Trophoblast cell (in vitro differentiated cells and primary cell): ENCODE measurements around the gene HERC2.
A peak's percentile ranks its signal among the peaks of the same experiment; 100 is the strongest.
"Not testable (repeated sequence)": the region's sequence is repeated elsewhere in the genome, so short reads cannot be mapped to it uniquely, and the experiment has no call there.

Source experiments
- DNase-seq, 2 donors: peaks; one replicate each; pipeline ENCODE4 v3.0.0-alpha.2; 2016
- H2AFZ ChIP-seq: 2 replicates; pipeline ENCODE4 v1.6.1; 2013; ENCODE audit warnings: low read length, moderate library complexity, mild to moderate bottlenecking; ENCODE audit not compliant: insufficient read depth, poor library complexity
- H2AK5ac ChIP-seq: 2 replicates; pipeline ENCODE4 v1.6.1; 2013; ENCODE audit warnings: mild to moderate bottlenecking, low read length
- H2BK120ac ChIP-seq: 2 replicates; pipeline ENCODE4 v1.6.1; 2013; ENCODE audit warnings: low read length, mild to moderate bottlenecking, moderate library complexity; ENCODE audit not compliant: insufficient read depth, poor library complexity
- H2BK12ac ChIP-seq: 2 replicates; pipeline ENCODE4 v1.6.1; 2013; ENCODE audit warnings: mild to moderate bottlenecking, low read length, moderate library complexity
- H2BK5ac ChIP-seq: 2 replicates; pipeline ENCODE4 v1.6.1; 2013; ENCODE audit warnings: low read length, low read depth, moderate library complexity, mild to moderate bottlenecking; ENCODE audit not compliant: poor library complexity
- H3K14ac ChIP-seq: 2 replicates; pipeline ENCODE4 v1.6.1; 2013; ENCODE audit warnings: mild to moderate bottlenecking, low read length
- H3K18ac ChIP-seq: 2 replicates; pipeline ENCODE4 v1.6.1; 2013; ENCODE audit warnings: mild to moderate bottlenecking, low read length
- H3K23ac ChIP-seq: 2 replicates; pipeline ENCODE4 v1.6.1; 2013; ENCODE audit warnings: low read length
- H3K27ac ChIP-seq: 2 replicates; pipeline ENCODE4 v1.5.1; 2013; ENCODE audit warnings: low read depth, mild to moderate bottlenecking, inconsistent platforms, low read length, moderate library complexity
- H3K27me3 ChIP-seq: 2 replicates; pipeline ENCODE4 v1.6.1; 2013; ENCODE audit warnings: inconsistent platforms, mild to moderate bottlenecking, low read length, moderate library complexity; ENCODE audit not compliant: insufficient read depth
- H3K36me3 ChIP-seq, 2 experiments: 1 replicate in 1 of 2; 2 replicates in 1 of 2; pipeline ENCODE4 v1.6.1; 2013; ENCODE audit warnings: low read length in 2 of 2, mild to moderate bottlenecking in 2 of 2, moderate library complexity in 1 of 2; ENCODE audit not compliant: insufficient read depth in 2 of 2, control insufficient read depth in 1 of 2
- H3K4ac ChIP-seq: 2 replicates; pipeline ENCODE4 v1.6.1; 2013; ENCODE audit warnings: low read depth, mild to moderate bottlenecking, low read length, moderate library complexity
- H3K4me1 ChIP-seq, 2 experiments: 1 replicate in 1 of 2; 2 replicates in 1 of 2; pipeline ENCODE4 v1.6.1; 2013; ENCODE audit warnings: low read length in 2 of 2, mild to moderate bottlenecking in 2 of 2, moderate library complexity in 1 of 2; ENCODE audit not compliant: insufficient read depth in 2 of 2, control insufficient read depth in 1 of 2
- H3K4me2 ChIP-seq: 2 replicates; pipeline ENCODE4 v1.6.1; 2013; ENCODE audit warnings: inconsistent platforms, mild to moderate bottlenecking, low read length, moderate library complexity
- H3K4me3 ChIP-seq: 2 replicates; pipeline ENCODE4 v1.5.1; 2013; ENCODE audit warnings: mild to moderate bottlenecking, low read depth, low read length, inconsistent platforms
- H3K79me1 ChIP-seq: one replicate; pipeline ENCODE4 v1.6.1; 2013; ENCODE audit warnings: low read length
- H3K79me2 ChIP-seq: 2 replicates; pipeline ENCODE4 v1.6.1; 2013; ENCODE audit warnings: low read length, mild to moderate bottlenecking; ENCODE audit not compliant: control insufficient read depth, insufficient read depth, poor library complexity
- H3K9ac ChIP-seq: 2 replicates; pipeline ENCODE4 v1.6.1; 2013; ENCODE audit warnings: mild to moderate bottlenecking, low read length
- H3K9me3 ChIP-seq: 2 replicates; pipeline ENCODE4 v1.6.1; 2013; ENCODE audit warnings: low read depth, mild to moderate bottlenecking, control low read depth, inconsistent platforms, low read length; ENCODE audit not compliant: insufficient read depth
- H4K12ac ChIP-seq: 2 replicates; pipeline ENCODE4 v1.6.1; 2013; ENCODE audit warnings: low read depth, mild to moderate bottlenecking, low read length, moderate library complexity
- H4K8ac ChIP-seq: 2 replicates; pipeline ENCODE4 v1.6.1; 2013; ENCODE audit warnings: low read depth, mild to moderate bottlenecking, low read length, moderate library complexity
- H4K91ac ChIP-seq: one replicate; pipeline ENCODE4 v1.6.1; 2013; ENCODE audit warnings: low read depth, mild to moderate bottlenecking, low read length, moderate library complexity
- WGBS: extraction: QIAGEN DNeasy Blood & Tissue Kit; methylation state at CpG from one replicate; pipeline ENCODE4 v1.1.7; 2013; ENCODE audit warnings: missing lambda C conversion rate; ENCODE audit not compliant: insufficient read length, insufficient coverage; ENCODE audit errors: extremely low coverage; 5-methylcytosine and 5-hydroxymethylcytosine counted together

Gene HERC2

GRCh38 chr15:28137408-28138039 is 184.5 kb downstream of the HERC2 start:
- H3K4ac ChIP-seq, H3K79me2 ChIP-seq, H3K14ac ChIP-seq, H3K4me2 ChIP-seq, H3K18ac ChIP-seq, H4K91ac ChIP-seq, H3K79me1 ChIP-seq, H2AFZ ChIP-seq, H4K8ac ChIP-seq, H3K4me1 ChIP-seq, H2BK120ac ChIP-seq, H3K23ac ChIP-seq, H3K27ac ChIP-seq, H4K12ac ChIP-seq, H2BK12ac ChIP-seq, H3K9ac ChIP-seq, H2AK5ac ChIP-seq, H3K4me3 ChIP-seq, H3K27me3 ChIP-seq, H2BK5ac ChIP-seq, H3K9me3 ChIP-seq, DNase-seq: not testable (repeated sequence)
- no CpG with 5 or more reads among the region's 9 CpGs for WGBS
- peaks cover 18 to 20% of the 10 kb centered on the region in 2 experiments for H3K36me3 ChIP-seq

- not testable (repeated sequence) for H3K79me1 ChIP-seq, H2BK120ac ChIP-seq, H3K23ac ChIP-seq, H2AFZ ChIP-seq, H3K27me3 ChIP-seq, H2AK5ac ChIP-seq, H3K18ac ChIP-seq, H2BK12ac ChIP-seq, H3K9me3 ChIP-seq, H3K14ac ChIP-seq, H3K4me2 ChIP-seq, H2BK5ac ChIP-seq, H4K91ac ChIP-seq, H3K4ac ChIP-seq, H3K79me2 ChIP-seq, H3K27ac ChIP-seq, H3K4me1 ChIP-seq, H3K9ac ChIP-seq, H3K4me3 ChIP-seq, H4K8ac ChIP-seq, H4K12ac ChIP-seq, DNase-seq
- H3K36me3 ChIP-seq: peaks cover 21 to 25% of the 10 kb centered on the region in 2 experiments
- WGBS: no CpG with 5 or more reads among the region's 6 CpGs
Measured at GRCh38 chr15:28136236-28136904, 185.6 kb downstream of the HERC2 start.

DNA sequence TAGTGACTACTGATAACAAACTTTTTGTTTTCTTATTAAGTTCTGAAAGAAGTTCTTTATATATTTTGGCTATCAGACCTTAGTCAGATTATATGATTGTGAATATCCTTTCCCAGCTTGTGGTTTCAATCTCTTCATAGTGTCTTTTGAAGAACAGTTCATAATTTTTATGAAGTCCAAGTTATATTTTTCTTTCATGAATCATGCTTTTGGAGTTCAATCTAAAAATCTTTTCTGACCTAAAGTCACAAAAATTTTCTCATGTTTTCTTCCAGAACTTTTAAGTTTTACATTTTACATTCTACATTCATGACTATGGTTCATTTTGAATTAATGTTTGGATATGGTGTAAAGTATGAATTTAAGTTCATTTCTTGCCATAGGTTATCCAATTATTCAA is 188.7 kb downstream of the HERC2 start:
- Histone ChIP-seq H3K27ac (no peak overlapping the region), H3K9me3 (no peaks in the 10 kb centered on the region), H2AK5ac (no peak overlapping the region), H4K12ac (no peak overlapping the region), H3K4me2 (no peak overlapping the region), H3K4me3 (no peak overlapping the region), H3K79me2 (no peaks in the 10 kb centered on the region), H2BK120ac (no peak overlapping the region), H3K23ac (no peak overlapping the region), H3K9ac (no peak overlapping the region), H3K79me1 (no peaks in the 10 kb centered on the region), H2AFZ (no peak overlapping the region), H3K36me3 (peaks cover 32 to 34% of the 10 kb centered on the region in 2 experiments), H4K91ac (no peak overlapping the region), H3K27me3 (no peaks in the 10 kb centered on the region), H3K4me1 (no peaks in the 10 kb centered on the region), H2BK12ac (no peak overlapping the region), H4K8ac (no peak overlapping the region), H3K18ac (no peak overlapping the region), H3K14ac (no peak overlapping the region), H3K4ac (no peak overlapping the region), H2BK5ac (no peak overlapping the region)
- DNase-seq: no peak

GRCh38 chr15:28132524-28133275 is 189.3 kb downstream of the HERC2 start:
- peak in 1 of 2 donors; percentile 14 for DNase-seq
- Histone ChIP-seq H2AFZ (no peak overlapping the region), H2AK5ac (no peak overlapping the region), H2BK120ac (no peak overlapping the region), H3K4me3 (no peak overlapping the region), H3K79me1 (no peaks in the 10 kb centered on the region), H3K36me3 (peaks cover 34 to 37% of the 10 kb centered on the region in 2 experiments), H3K23ac (no peak overlapping the region), H3K4ac (no peak overlapping the region), H3K4me1 (no peaks in the 10 kb centered on the region), H3K18ac (no peak overlapping the region), H3K27me3 (no peaks in the 10 kb centered on the region), H4K91ac (no peak overlapping the region), H2BK12ac (no peak overlapping the region), H3K9ac (no peak overlapping the region), H3K14ac (no peak overlapping the region), H3K27ac (no peak overlapping the region), H4K8ac (no peak overlapping the region), H4K12ac (no peak overlapping the region), H3K4me2 (no peak overlapping the region), H2BK5ac (no peak overlapping the region), H3K79me2 (no peaks in the 10 kb centered on the region), H3K9me3 (no peaks in the 10 kb centered on the region)
- no CpG with 5 or more reads among the region's 21 CpGs for WGBS
